Epidermal melanocyte (primary cell): ENCODE results near the gene PLCL1.

Experiments used
- DNase-seq: peaks from one replicate; pipeline ENCODE4 v3.0.0; 2011; ENCODE audit warnings: low spot score; ENCODE audit not compliant: insufficient read length

PLCL1 gene

DNA sequence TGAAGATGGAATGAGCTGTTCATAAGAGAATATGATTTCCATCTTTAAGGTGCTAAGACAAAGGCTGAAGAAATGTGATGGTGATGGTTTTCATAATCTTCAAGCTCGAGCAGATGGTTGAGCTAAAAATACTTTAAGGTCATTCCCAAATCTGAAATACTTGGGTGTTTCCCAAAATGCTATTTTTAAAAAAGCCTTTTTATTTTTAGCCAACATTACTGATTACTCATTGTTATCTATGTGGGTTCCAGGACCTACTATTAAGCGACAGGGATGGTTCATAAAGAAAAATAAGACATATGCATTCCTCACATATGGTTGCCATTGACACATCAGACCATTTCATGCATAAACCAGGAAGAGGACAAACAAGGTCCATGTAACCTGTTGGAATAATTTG lies 298.5 kb downstream of the PLCL1 start:
- no peak for DNase-seq

DNA sequence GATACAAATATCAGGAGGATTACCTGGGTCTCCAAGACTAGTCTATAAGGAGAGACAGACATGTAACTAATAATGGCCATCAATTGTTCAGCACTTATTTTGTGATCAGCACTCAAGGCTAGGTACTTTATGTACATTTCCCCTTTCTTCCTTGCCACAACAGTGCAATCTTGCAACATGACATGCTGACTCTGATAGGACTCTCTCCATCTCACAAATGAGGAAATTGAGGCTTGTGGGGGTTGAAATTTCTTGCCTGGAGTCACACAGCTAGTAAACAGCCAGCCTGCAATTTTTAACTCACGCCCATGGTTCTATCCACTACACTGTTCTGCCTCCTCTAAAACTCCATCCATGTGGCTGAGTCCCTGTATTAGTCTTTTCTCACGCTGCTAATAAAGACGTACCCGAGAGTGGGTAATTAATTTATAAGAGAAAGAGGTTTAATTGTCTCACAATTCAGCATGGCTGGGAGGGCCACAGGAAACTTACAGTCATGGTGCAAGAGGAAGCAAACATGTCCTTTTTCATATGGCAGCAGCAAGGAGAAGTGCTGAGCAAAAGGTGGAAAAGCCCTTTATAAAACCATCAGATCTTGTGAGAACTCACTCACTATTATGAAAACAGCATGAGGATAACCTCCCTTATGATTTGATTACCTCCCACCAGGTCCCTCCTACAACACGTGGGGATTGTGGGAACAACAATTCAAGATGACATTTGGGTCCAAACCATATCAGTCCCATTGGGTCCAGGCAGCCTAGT lies 302.4 kb downstream of the PLCL1 start:
- DNase-seq, result no peak

DNA sequence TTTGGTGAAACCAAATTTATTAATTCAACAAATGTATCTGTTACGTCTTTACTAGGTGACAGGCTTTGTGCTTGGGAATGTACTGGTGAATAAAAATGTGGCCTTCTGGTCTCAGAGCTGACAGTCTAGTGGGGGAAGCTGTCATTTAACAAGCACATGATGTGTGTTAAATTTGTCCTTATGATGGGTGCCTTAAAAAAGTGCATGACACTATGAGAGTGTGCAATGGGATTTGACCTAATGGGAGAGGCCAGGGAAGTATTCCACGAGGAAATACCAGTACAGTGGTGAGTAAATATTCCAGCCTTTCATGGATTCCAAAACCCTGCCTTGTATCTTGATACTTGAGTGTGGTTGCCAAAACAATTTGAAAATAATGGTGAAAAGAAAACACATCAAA lies 308.9 kb downstream of the PLCL1 start:
- no peak for DNase-seq

DNA sequence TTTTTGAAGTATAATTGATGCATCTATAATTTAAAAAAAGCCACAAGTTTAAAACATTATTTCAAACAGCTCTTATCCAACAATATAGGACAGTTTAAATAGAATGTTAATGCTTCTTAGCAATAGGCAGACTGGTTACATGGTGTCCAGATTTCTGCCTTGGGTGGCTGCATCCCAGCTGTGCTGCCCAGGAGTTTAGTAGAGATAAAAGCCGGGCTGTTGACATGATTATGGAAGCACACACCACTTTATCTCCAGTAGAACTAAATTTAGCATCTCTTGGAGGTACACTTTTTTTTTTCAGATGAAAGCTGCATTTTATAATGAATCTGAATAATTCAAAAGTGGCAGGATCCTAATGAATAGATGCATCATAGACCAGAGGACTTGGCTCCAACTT lies 309.7 kb downstream of the PLCL1 start:
- DNase-seq, result no peak

DNA sequence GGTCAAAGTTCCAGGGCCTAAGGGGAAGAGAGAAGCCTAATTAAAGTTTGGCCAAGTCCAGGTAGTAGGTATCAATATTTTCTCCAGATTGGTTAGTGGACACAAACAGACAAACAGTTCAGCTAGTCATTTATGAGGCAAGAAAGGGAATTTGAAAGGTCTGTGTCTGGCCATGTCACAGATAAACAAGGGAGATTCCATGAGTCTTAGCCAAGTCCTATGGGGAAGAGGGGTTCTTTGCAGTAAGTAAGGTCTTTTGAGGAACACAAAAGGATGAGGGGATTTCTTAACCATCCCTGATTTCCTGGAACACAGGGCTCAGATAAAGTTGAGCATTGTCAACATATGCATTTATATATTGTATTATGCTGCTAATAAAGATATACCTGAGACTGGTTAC lies 310.8 kb downstream of the PLCL1 start:
- no peak for DNase-seq

DNA sequence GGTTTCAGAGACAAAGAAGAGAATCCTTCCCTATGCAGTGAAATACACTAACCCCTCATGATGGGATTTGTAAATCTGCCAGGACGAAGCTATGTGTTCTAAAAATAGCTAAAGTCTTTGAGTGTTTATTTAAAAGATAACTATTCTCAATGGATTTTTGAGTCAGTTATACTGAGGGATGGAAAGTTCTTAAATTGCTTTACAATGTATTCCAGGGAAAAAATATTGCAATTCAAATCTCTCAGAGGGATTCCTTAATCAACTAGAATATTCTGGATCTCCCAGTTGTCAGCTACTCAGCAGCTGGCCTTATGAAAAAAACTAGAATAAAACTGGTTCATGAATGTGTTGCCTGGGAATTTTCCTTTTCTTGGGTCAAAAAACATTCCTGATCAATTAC lies 312.4 kb downstream of the PLCL1 start:
- no peak for DNase-seq

DNA sequence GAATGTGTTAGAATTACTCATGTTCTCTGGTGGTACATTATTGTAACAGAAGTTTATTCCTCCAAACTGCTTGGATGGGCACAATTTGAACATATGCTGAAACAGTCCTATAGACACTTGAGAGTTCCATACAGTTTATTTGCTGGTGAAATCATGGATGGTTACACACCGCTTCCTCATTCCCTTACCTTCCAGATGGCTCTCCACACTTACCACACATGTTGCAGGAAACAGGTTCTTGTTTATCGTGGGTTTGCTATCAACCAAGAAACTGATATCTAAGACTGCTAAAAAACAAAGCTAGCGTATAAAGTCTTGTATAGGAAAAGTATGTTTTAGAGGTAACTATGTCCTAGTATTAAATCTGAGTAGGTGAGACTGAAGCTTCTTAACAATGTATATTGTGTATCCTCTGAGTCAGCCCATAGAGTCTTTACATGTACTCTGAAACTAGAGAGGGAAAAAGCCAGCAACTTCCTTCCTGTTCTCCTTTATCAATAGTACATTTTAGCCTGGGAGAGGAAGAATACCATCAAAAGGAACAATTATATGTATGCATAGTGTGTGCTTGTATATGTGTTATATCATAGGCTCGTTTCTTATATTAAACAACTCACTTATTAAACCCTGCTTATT lies 313.1 kb downstream of the PLCL1 start:
- no peak for DNase-seq

DNA sequence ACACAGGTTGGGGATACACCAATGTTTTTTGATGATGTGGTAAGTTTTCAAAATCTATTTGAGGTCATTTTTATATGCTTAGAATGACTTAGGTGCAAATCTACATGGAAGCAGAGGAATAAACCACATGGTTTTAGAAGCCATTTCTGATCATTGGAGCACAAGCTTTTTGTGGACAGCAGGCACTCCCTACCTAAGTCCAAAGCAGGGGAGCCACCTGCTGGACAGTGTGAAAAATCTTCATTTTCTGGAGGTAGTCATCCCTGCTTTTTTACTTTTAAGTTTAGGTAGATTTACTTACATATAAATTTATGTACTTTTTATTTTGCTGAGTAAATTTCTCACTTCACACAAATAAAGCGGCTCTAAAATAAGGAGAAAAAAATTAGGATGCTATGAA lies 323.2 kb downstream of the PLCL1 start:
- DNase-seq, result no peak

DNA sequence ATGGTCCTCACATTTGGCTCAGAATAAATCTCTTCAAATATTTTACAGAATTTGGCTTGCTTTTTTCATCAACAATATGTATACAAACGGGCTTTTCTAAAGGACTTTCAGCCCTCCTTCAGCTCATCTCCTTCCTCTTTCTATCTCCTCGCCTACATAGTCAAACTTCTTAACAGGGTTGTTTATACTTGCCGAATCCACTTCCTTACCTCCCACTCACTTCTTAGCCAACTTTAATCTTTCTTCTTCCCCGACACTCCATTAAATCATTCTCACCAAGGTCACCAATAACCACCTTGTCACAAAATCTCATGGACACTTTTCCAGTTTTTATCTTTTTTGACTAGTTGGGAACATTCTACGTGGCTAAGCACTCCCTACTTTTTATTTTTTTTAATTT lies 325.2 kb downstream of the PLCL1 start:
- no peak for DNase-seq

DNA sequence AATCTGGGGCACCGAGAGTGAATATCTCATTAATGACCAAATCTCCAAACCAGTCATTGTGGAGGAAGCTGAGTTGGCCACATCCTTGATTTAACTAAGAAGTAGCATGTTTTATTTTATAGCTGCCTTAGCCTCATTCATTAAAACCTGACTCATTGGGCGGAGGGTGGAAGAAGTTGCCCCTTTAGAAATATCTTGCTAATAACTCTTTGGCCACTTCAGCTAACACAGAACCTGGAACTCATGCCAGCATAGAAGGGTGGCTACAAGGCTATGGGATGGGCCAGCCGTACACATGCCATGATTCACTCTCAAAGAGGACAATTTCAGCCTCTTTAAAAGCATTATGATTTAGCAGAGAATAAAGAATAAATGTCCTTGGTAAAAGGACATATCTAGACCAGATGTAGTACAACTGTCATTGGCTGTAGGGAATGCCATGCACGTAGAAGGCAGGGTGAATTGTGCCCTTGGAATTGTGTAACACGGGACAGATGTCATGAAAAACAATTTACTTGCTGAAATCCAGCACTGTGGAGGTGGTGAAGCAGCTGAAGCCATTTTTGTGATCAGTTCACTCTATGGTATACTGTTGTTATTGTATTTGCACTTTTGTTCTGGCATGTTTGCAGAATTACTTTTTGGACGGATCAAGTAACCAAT lies 330.0 kb downstream of the PLCL1 start:
- DNase-seq, result no peak

DNA sequence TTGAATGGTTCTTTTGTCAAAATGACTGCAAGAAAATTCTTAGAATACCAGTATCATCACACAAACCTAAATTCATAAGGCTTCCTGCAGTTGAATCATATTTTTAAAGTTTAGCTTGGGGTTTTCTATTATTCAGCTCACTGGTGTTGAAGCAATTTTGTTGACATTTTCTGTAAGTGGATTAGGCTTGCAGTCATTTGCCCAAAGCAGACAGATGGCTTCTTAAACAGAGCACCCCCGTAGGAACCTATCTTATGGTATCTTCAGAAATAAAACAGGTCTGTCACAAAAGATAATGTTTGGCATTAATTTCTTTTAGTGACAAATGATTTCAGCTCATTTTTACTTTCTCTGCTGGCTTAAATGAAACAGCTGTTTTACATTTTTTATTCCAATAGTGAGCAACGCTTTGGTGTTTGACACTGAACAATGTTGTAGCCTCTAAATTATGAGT lies 331.1 kb downstream of the PLCL1 start:
- DNase-seq, result no peak

DNA sequence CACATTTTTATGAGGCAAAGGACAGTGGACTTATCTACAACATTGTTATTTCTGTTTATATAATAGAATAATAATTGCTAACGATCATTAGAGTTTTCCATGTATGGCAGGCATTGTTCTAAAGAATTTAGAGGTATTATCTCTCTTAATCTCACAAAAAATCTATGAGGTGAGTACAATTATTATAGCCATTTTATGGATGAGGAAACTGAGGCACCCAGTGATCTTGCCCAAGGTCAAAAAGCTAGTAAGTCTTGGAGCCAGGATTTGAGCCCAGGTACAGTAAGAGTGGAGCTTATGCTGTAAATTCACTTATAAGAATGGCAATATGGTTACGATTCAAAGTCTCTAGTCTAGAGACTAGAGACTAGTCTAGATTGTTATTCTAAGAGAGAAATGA lies 331.7 kb downstream of the PLCL1 start:
- no peak for DNase-seq

DNA sequence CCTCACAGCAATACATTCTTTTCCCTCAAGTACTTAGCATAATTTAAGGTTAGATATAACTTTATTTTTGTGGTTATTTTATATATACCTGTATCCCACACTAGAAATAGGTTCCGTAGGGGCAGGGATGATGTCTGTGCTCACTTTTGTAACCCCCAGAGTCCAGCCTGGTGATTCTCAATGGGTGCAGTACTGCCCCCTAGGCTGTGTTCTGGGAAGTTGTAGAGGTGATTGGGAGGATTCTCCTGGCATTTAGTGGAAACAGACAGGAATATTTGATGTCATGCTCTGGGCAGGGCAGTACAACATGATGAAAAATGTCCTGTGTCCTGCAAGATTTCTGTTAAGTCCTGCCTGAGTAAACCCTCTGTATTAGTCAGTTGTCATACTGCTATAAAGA lies 333.3 kb downstream of the PLCL1 start:
- DNase-seq, result no peak

DNA sequence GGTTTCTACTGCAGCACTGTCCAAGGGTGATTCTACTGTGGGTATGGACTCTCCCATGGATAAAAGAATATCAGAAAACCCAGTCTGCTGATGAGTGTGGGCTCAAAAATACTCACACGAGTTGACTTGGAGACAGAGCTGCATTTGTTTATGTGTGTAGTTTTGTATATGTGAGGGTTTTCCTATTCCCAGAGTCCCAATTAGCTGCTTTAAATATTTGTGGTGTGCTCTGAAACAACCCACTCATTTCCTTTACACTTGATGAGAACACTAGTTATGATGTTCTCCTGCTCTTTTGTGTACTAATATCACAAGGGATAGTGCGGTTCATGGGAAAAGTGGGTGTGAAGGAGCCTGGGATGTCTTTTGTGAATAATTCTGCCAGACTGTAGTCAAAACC lies 337.3 kb downstream of the PLCL1 start:
- no peak for DNase-seq

DNA sequence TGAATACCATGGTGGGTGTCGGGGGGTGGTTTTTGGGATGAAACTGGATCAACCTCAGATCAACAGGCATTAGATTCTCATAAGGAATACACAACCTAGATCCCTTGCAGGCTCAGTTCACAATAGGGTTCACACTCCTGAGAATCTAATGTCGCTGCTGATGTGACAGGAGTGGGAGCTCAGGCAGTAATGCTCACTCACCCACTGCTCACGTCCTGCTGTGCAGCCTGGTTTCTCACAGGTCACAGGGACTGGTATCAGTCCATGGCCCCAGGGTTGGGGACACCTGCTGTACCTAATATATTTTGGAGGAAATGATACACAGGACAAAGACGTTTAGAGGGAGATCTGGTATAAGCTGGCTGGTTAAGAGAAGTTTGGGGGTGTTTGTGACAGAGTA lies 338.8 kb downstream of the PLCL1 start:
- no peak for DNase-seq

DNA sequence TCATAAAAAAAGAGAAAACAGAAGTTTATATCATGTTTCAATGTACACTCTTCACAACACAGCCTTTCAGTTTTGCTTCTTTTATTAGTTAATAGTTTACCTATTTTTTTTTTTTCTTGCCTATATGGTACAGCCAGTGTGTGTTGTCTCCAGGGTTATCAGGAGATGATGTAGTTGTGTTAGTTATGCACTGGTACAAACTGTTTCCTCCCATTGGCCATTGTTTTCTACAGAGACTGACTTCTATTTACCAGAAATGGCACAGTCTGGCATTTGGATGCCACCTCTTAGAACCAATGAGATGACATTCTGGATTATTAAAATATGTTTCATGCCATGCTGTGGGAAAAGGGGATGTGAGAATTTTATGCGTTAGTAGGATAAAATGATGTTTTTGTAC lies 339.4 kb downstream of the PLCL1 start:
- DNase-seq, result no peak

DNA sequence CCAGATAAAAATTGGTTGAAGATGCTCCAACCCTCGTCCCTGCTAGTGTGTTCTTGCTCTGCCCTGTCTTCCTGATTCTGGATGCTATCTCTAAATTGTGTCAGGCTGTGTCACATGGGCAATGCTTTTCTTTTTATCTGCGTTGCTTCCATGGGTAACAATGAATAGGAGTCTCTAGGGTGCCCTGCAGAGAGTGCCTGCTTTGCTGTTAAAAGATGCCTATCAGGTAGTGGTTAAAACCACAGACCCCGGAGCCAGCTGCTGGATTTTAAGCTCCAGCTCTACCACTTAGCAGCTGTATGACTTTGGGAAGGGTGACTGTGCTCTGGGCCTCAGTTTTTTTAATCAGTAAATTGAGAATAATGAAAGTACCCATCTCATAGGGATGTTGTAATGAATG lies 340.3 kb downstream of the PLCL1 start:
- no peak for DNase-seq

DNA sequence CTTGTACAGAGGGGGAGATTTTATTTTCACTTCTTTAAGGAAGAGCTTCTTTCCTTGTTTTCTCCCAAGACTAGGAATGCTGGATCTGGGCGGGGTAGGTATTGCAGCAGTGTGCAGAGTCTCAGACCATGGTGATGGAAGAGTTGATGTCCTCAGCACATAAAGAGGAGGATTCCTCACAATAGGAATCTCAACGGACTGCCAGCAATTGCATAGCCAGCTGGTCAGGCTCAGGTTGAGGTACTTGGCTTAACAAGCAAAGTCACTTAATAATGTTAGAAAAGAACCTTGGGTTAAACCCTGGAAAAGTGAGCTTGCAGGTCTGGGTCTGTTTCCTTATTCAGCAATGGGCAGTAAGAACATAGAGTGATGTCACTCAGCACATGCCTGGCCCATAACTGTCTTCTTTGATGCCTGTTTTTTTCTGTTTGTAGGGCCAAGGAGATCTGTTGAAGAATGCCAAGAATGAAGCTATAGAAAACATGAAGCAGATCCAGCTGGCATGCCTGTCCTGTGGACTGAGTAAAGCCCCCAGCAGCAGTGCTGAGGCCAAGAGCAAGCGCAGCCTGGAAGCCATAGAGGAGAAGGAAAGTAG lies 342.1 kb downstream of the PLCL1 start:
- no peak for DNase-seq

DNA sequence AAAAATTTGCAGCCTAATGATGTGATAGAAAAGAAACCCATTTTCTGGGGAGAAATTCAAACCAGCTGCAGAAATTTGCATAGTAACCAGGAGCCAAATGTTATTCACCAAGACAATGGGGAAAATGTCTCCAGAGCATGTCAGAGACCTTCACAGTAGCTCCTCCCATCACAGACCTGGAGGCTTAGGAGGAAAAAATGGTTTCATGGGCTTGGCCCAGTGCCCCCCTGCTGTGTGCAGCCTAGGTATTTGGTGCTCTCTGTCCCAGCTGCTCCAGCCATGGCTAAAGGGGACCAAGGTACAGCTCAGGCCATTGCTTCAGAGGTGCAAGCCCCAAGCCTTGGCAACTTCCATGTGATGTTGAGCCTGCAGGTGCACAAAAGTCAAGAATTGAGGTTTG lies 352.9 kb downstream of the PLCL1 start:
- DNase-seq, result no peak

DNA sequence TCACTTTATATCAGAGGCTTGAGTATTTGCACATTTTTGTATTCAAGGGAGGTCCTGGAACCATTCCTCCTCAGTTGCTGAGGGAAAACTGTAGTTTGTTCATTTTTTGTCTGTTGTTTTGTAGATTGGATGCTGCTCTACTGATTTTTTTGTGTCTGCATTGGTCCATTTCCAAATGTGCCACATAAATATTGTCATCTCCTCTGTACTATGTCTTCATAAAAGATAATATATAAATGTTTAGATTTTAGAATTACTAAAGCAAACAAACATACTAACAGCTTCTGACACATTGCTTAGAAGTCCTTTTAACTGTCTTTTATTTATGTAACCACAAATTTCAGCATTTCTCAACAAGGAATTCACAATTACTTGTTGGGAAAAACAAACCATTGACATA lies 356.8 kb downstream of the PLCL1 start:
- no peak for DNase-seq

DNA sequence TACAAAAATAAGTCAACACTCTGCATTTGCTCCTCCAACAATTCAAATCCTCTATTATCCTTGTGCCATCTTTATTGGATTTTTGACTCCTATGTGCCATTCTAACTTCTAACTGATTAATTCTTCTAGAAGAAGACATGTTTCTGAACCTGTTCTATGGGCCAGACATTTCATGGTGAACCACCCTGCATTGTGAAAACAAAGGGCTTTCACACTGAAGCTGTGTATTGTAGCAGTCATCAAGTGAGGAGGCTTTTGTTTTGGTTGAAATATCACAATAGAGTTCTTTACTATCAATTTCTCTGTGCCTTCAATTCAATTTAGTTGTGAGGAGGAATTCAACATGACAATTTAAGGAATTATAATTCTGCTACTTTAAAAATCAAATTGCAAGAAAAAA lies 357.9 kb downstream of the PLCL1 start:
- no peak for DNase-seq

DNA sequence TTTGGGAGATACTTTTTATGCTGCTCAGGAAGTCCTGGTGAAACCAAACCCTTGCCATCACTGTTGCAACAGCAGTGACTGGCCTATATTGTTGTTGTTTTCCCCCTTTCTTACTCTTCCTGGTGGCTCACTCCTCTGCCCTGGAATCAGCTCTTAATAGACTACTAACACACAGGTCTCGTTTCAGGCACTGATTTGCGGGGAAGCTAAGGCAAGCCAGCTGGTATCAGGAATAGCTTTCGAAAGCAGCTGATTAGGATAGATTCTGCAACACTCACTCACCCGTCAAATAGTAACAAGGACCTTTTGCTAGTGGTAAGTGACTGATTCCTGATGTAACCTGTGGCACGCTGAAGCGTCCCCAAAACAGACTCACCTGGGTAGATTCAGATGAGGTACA lies 360.4 kb downstream of the PLCL1 start:
- no peak for DNase-seq
